ENCODE data around the gene GLMN.

Gene GLMN

GRCh38 chr1:92317836-92318493 is 19.2 kb upstream of the GLMN start:
- POLR2A ChIA-PET (ENCODE audit: low non-redundant PET) = no interaction called here
- no peak overlapping the region for H3K27ac ChIP-seq
- TF ChIP-seq CTCF (conservative IDR thresholded peaks at IDR 0.05; ENCODE audit: low read depth) = no peak
- no peak for DNase-seq (ENCODE audit: low spot score)
- CTCF ChIA-PET = interaction anchor here (0.7 kb wide), 1 partner anchor 16 kb away, joined by 4 read pairs; no protein-coding TSS in a partner anchor

- no peak for TF ChIP-seq CTCF (conservative IDR thresholded peaks at IDR 0.05; ENCODE audit: low read depth)
- ChIA-PET POLR2A (ENCODE audit: low non-redundant PET) (no interaction called here), CTCF (interaction anchor here (0.6 to 1.5 kb wide), 2 partner anchors 25 to 286 kb away, joined by 3 to 7 read pairs; no protein-coding TSS in a partner anchor)
- H3K27ac ChIP-seq = no peak overlapping the region
- no peak for DNase-seq (ENCODE audit: low spot score)
These were observed 17.2 kb upstream of the GLMN start for GRCh38 chr1:92315766-92316599.

GRCh38 chr1:92314024-92314423 is 15.2 kb upstream of the GLMN start:
- no peak for DNase-seq (ENCODE audit: low spot score)
- CTCF ChIA-PET = interaction anchor here (0.7 kb wide), 1 partner anchor 1607 kb away, joined by 4 read pairs; no protein-coding TSS in a partner anchor
- POLR2A ChIA-PET (ENCODE audit: low non-redundant PET) = no interaction called here
- no peak overlapping the region for H3K27ac ChIP-seq
- no peak for TF ChIP-seq CTCF (conservative IDR thresholded peaks at IDR 0.05; ENCODE audit: low read depth)

- peak; percentile 50 for DNase-seq (ENCODE audit: low spot score)
- peak; percentile 73 for TF ChIP-seq CTCF (conservative IDR thresholded peaks at IDR 0.05; ENCODE audit: low read depth)
These were observed 11.4 kb upstream of the GLMN start for GRCh38 chr1:92310185-92310597.

GRCh38 chr1:92307980-92308379 is 9.2 kb upstream of the GLMN start:
- no peak overlapping the region for H3K27ac ChIP-seq
- POLR2A ChIA-PET (ENCODE audit: low non-redundant PET) = no interaction called here
- CTCF ChIA-PET = interaction anchor here (0.6 to 1.7 kb wide), 6 partner anchors 13 to 931 kb away, joined by 3 to 6 read pairs (median 4); no protein-coding TSS in a partner anchor
- no peak for TF ChIP-seq CTCF (conservative IDR thresholded peaks at IDR 0.05; ENCODE audit: low read depth)
- no peak for DNase-seq (ENCODE audit: low spot score)

More at GRCh38 chr1:92310185-92310597, 11.4 kb upstream of the GLMN start:
- ChIA-PET POLR2A (ENCODE audit: low non-redundant PET) (no interaction called here), CTCF (interaction anchor here (0.6 to 1.0 kb wide), 11 partner anchors 11 to 420 kb away, joined by 3 to 9 read pairs (median 3); partner anchors contain the start of genes GLMN and RPAP2)
- no peak overlapping the region for H3K27ac ChIP-seq

- ChIA-PET CTCF (interaction anchor here (0.8 kb wide), 1 partner anchor 36 kb away, joined by 3 read pairs; no protein-coding TSS in a partner anchor), POLR2A (ENCODE audit: low non-redundant PET) (no interaction called here)
- no peak for TF ChIP-seq CTCF (conservative IDR thresholded peaks at IDR 0.05; ENCODE audit: low read depth)
- no peak for DNase-seq (ENCODE audit: low spot score)
- H3K27ac ChIP-seq = no peak overlapping the region
These were observed 7.2 kb upstream of the GLMN start for GRCh38 chr1:92306020-92306419.
